Measurements from ENCODE around the gene ABTB1.

ABTB1 gene

GRCh38 chr3:127698691-127699415 lies 26.1 kb downstream of the ABTB1 start:
- Histone ChIP-seq H3K79me1 (ENCODE audit: low read depth, low read length) (no peaks in the 10 kb centered on the region), H3K27ac (replicated peaks; ENCODE audit: low read length) (no peak overlapping the region), H3K9ac (ENCODE audit: low read depth, low read length, poor library complexity) (no peak overlapping the region), H3K18ac (ENCODE audit: low read length) (no peak overlapping the region), H2AK5ac (ENCODE audit: low read depth, low read length) (no peak overlapping the region), H3K4ac (ENCODE audit: low read length) (no peak overlapping the region), H3K4me2 (ENCODE audit: insufficient read depth, low read length, poor library complexity, severe bottlenecking) (no peak overlapping the region), H2AFZ (ENCODE audit: low read length) (no peak overlapping the region), H3K14ac (ENCODE audit: low read length) (no peak overlapping the region), H4K8ac (ENCODE audit: low read depth, low read length) (peak overlapping the region; percentile 4), H3K4me3 (ENCODE audit: low read length in 2 of 2) (no peak overlapping the region), H3K9me3 (replicated peaks in 1 of 2; ENCODE audit: control insufficient read depth in 2 of 2, insufficient read depth in 1 of 2, low read depth in 1 of 2, low read length in 2 of 2) (no peaks in the 10 kb centered on the region), H3K4me1 (ENCODE audit: control insufficient read depth in 2 of 2, insufficient read depth in 1 of 2, low read depth in 1 of 2, low read length in 2 of 2) (peaks cover 3 to 11% of the 10 kb centered on the region in 2 donors), H3K27me3 (ENCODE audit: control insufficient read depth in 3 of 3, insufficient read depth in 3 of 3, low read depth in 1 of 3, low read length in 3 of 3) (no peaks in the 10 kb centered on the region), H2BK15ac (ENCODE audit: low read length) (no peak overlapping the region), H2BK12ac (ENCODE audit: low read length) (no peak overlapping the region), H3K23ac (ENCODE audit: low read depth, low read length, poor library complexity) (no peak overlapping the region), H2BK120ac (ENCODE audit: low read depth, low read length) (no peak overlapping the region), H4K91ac (ENCODE audit: low read depth, low read length, poor library complexity) (no peak overlapping the region), H2BK5ac (ENCODE audit: low read length) (no peak overlapping the region), H3K36me3 (replicated peaks in 1 of 2; ENCODE audit: control insufficient read depth in 2 of 2, insufficient read depth in 2 of 2, low read length in 2 of 2) (no peaks in the 10 kb centered on the region)
- DNase-seq (ENCODE audit: low spot score) = no peak
- WGBS, 2 donors (ENCODE audit: extremely low coverage in 2 of 2, insufficient read length in 2 of 2, insufficient replicate concordance in 1 of 2) = no CpG with 5 or more reads among the region's 6 CpGs

GRCh38 chr3:127699416-127700300 lies 26.9 kb downstream of the ABTB1 start:
- Histone ChIP-seq H3K4me1 (ENCODE audit: control insufficient read depth in 2 of 2, insufficient read depth in 1 of 2, low read depth in 1 of 2, low read length in 2 of 2) (peaks cover 3 to 11% of the 10 kb centered on the region in 2 donors), H4K91ac (ENCODE audit: low read depth, low read length, poor library complexity) (no peak overlapping the region), H3K4me2 (ENCODE audit: insufficient read depth, low read length, poor library complexity, severe bottlenecking) (no peak overlapping the region), H3K9ac (ENCODE audit: low read depth, low read length, poor library complexity) (no peak overlapping the region), H4K8ac (ENCODE audit: low read depth, low read length) (no peak overlapping the region), H3K18ac (ENCODE audit: low read length) (peak overlapping the region; percentile 44), H2BK15ac (ENCODE audit: low read length) (peak overlapping the region; percentile 46), H3K9me3 (replicated peaks in 1 of 2; ENCODE audit: control insufficient read depth in 2 of 2, insufficient read depth in 1 of 2, low read depth in 1 of 2, low read length in 2 of 2) (no peaks in the 10 kb centered on the region), H3K36me3 (replicated peaks in 1 of 2; ENCODE audit: control insufficient read depth in 2 of 2, insufficient read depth in 2 of 2, low read length in 2 of 2) (no peaks in the 10 kb centered on the region), H2BK5ac (ENCODE audit: low read length) (no peak overlapping the region), H2BK120ac (ENCODE audit: low read depth, low read length) (peak overlapping the region; percentile 57), H3K14ac (ENCODE audit: low read length) (no peak overlapping the region), H3K4ac (ENCODE audit: low read length) (no peak overlapping the region), H3K27me3 (ENCODE audit: control insufficient read depth in 3 of 3, insufficient read depth in 3 of 3, low read depth in 1 of 3, low read length in 3 of 3) (no peaks in the 10 kb centered on the region), H3K79me1 (ENCODE audit: low read depth, low read length) (no peaks in the 10 kb centered on the region), H3K27ac (replicated peaks; ENCODE audit: low read length) (no peak overlapping the region), H2AK5ac (ENCODE audit: low read depth, low read length) (peak overlapping the region; percentile 91), H3K23ac (ENCODE audit: low read depth, low read length, poor library complexity) (peak overlapping the region; percentile 49), H2AFZ (ENCODE audit: low read length) (no peak overlapping the region), H3K4me3 (ENCODE audit: low read length in 2 of 2) (no peak overlapping the region), H2BK12ac (ENCODE audit: low read length) (peak overlapping the region; percentile 86)
- no peak for DNase-seq (ENCODE audit: low spot score)
- no CpG with 5 or more reads among the region's 9 CpGs for WGBS, 2 donors (ENCODE audit: extremely low coverage in 2 of 2, insufficient read length in 2 of 2, insufficient replicate concordance in 1 of 2)

- Histone ChIP-seq H3K4me2 (ENCODE audit: insufficient read depth, low read length, poor library complexity, severe bottlenecking) (no peak overlapping the region), H3K79me1 (ENCODE audit: low read depth, low read length) (no peaks in the 10 kb centered on the region), H3K4me3 (ENCODE audit: low read length in 2 of 2) (no peak overlapping the region), H2BK15ac (ENCODE audit: low read length) (peak overlapping the region; percentile 40), H3K9ac (ENCODE audit: low read depth, low read length, poor library complexity) (no peak overlapping the region), H2AK5ac (ENCODE audit: low read depth, low read length) (peak overlapping the region; percentile 36), H4K8ac (ENCODE audit: low read depth, low read length) (no peak overlapping the region), H4K91ac (ENCODE audit: low read depth, low read length, poor library complexity) (no peak overlapping the region), H2BK5ac (ENCODE audit: low read length) (no peak overlapping the region), H2AFZ (ENCODE audit: low read length) (no peak overlapping the region), H3K27ac (replicated peaks; ENCODE audit: low read length) (no peak overlapping the region), H3K27me3 (ENCODE audit: control insufficient read depth in 3 of 3, insufficient read depth in 3 of 3, low read depth in 1 of 3, low read length in 3 of 3) (no peaks in the 10 kb centered on the region), H3K9me3 (replicated peaks in 1 of 2; ENCODE audit: control insufficient read depth in 2 of 2, insufficient read depth in 1 of 2, low read depth in 1 of 2, low read length in 2 of 2) (no peaks in the 10 kb centered on the region), H3K36me3 (replicated peaks in 1 of 2; ENCODE audit: control insufficient read depth in 2 of 2, insufficient read depth in 2 of 2, low read length in 2 of 2) (no peaks in the 10 kb centered on the region), H3K14ac (ENCODE audit: low read length) (peak overlapping the region; percentile 49), H2BK120ac (ENCODE audit: low read depth, low read length) (no peak overlapping the region), H3K18ac (ENCODE audit: low read length) (peak overlapping the region; percentile 93), H3K4ac (ENCODE audit: low read length) (no peak overlapping the region), H3K23ac (ENCODE audit: low read depth, low read length, poor library complexity) (no peak overlapping the region), H2BK12ac (ENCODE audit: low read length) (no peak overlapping the region), H3K4me1 (ENCODE audit: control insufficient read depth in 2 of 2, insufficient read depth in 1 of 2, low read depth in 1 of 2, low read length in 2 of 2) (peaks cover 3 to 11% of the 10 kb centered on the region in 2 donors)
- WGBS, 2 donors (ENCODE audit: extremely low coverage in 2 of 2, insufficient read length in 2 of 2, insufficient replicate concordance in 1 of 2) = no CpG with 5 or more reads among the region's 5 CpGs
- DNase-seq (ENCODE audit: low spot score) = no peak
Measured at GRCh38 chr3:127700406-127700805, 27.7 kb downstream of the ABTB1 start.
